HCT116 (cell line): ENCODE data around the gene TAX1BP1. TPM values are rescaled to one million over a fixed set of nuclear protein-coding genes. Genes with fewer than 3 reads are reported as not detected.

Experiments
- ATAC-seq: fragments of 200-7000 bp; cut with Tn5 transposase; 2 replicates; pipeline ENCODE4 v1.9.1; 2020; ENCODE audit warnings: mild to moderate bottlenecking, moderate library complexity
- BruUV-seq: library from RNA; stranded (reverse); fragments of 400-500 nt; replicated peaks from 2 replicates; lab custom pipeline; 2021; lab: Mats Ljungman, UMichigan
- CTCF ChIA-PET: fragments of 300-600 bp; sonication (Branson Sonifier 250); formaldehyde crosslinking; loops from one replicate; lab custom pipeline; 2021; ENCODE audit warnings: antibody characterized with exemption; lab: Charles Lee
- POLR2A ChIA-PET: fragments of 300-600, 350-600 bp; sonication (Branson Sonifier 250); formaldehyde crosslinking; loops from one replicate; lab custom pipeline; 2021; ENCODE audit warnings: antibody characterized with exemption; lab: Charles Lee
- RAD21 ChIA-PET, 2 experiments: fragments of 300-600 bp; sonication (Branson Sonifier 250); formaldehyde crosslinking; loops; one replicate each; lab custom pipeline; 2023; ENCODE audit warnings: low total read pairs in 2 of 2; ENCODE audit not compliant: uncharacterized antibody in 2 of 2, unreplicated experiment in 2 of 2, low non-redundant PET in 1 of 2; lab: Charles Lee
- DNase-seq: peaks from one replicate; pipeline ENCODE4 v3.0.0-alpha.2; 2010; ENCODE audit warnings: low read depth, low spot score
- H2AFZ ChIP-seq: fragments of 200-600 bp; shearing (Covaris generic), sonication (generic); 2 replicates; pipeline ENCODE4 v1.6.1; 2017; ENCODE audit warnings: low read depth, mixed run types, mixed read lengths, antibody characterized with exemption, low read length; ENCODE audit not compliant: poor library complexity, severe bottlenecking
- H3K27ac ChIP-seq: 2 replicates; pipeline ENCODE4 v1.5.1; 2012; ENCODE audit warnings: low read depth, low read length
- H3K27me3 ChIP-seq: fragments of 200-600 bp; sonication (generic); 2 replicates; pipeline ENCODE4 v1.6.1; 2016; ENCODE audit warnings: mixed run types, low read length, mixed read lengths; ENCODE audit not compliant: insufficient read depth
- H3K36me3 ChIP-seq, 2 experiments: fragments of 200-500 bp in 1 of 2; fragments of 200-600 bp in 1 of 2; sonication (Bioruptor generic) in 1 of 2; sonication (generic) in 1 of 2; 2 replicates each; pipeline versions ENCODE4 v1.5.1 to v1.6.1; 2014 to 2016; ENCODE audit warnings: low read length in 2 of 2, inconsistent platforms in 1 of 2, mixed read lengths in 1 of 2, mixed run types in 1 of 2; ENCODE audit not compliant: insufficient read depth in 2 of 2, control insufficient read depth in 1 of 2
- H3K4me1 ChIP-seq, 2 experiments: fragments of 200-600 bp in 1 of 2; sonication (generic) in 1 of 2; 2 replicates each; pipeline versions ENCODE4 v1.5.1 to v1.6.1; 2012 to 2017; ENCODE audit warnings: low read length in 2 of 2, inconsistent platforms in 1 of 2, mild to moderate bottlenecking in 1 of 2, mixed read lengths in 1 of 2, mixed run types in 1 of 2, moderate library complexity in 1 of 2; ENCODE audit not compliant: insufficient read depth in 2 of 2, control insufficient read depth in 1 of 2
- H3K4me2 ChIP-seq: fragments of 200-600 bp; sonication (generic); 2 replicates; pipeline ENCODE4 v1.6.1; 2017; ENCODE audit warnings: mixed run types, low read length, mixed read lengths
- H3K4me3 ChIP-seq, 2 experiments: fragments of 200-600 bp in 1 of 2; sonication (generic) in 1 of 2; replicated peaks in 1 of 2; 2 replicates each; pipeline ENCODE4 v1.5.1; 2011 to 2016; ENCODE audit warnings: low read length in 2 of 2, control low read depth in 1 of 2, low read depth in 1 of 2, mild to moderate bottlenecking in 1 of 2, mixed read lengths in 1 of 2, mixed run types in 1 of 2
- H3K79me2 ChIP-seq: fragments of 200-600 bp; sonication (generic); 2 replicates; pipeline ENCODE4 v1.6.1; 2017; ENCODE audit warnings: mild to moderate bottlenecking, mixed run types, low read length, moderate library complexity, mixed read lengths; ENCODE audit not compliant: insufficient read depth
- H3K9ac ChIP-seq: fragments of 200-600 bp; sonication (generic); 2 replicates; pipeline ENCODE4 v1.6.1; 2016; ENCODE audit warnings: low read length, mixed read lengths
- H3K9me2 ChIP-seq: fragments of 200-600 bp; sonication (generic), shearing (Covaris generic); 2 replicates; pipeline ENCODE4 v1.6.1; 2017; ENCODE audit warnings: mixed run types, mild to moderate bottlenecking, moderate library complexity; ENCODE audit not compliant: insufficient read depth
- H3K9me3 ChIP-seq, 2 experiments: fragments of 200-500 bp in 1 of 2; fragments of 200-600 bp in 1 of 2; sonication (Bioruptor generic) in 1 of 2; sonication (generic) in 1 of 2; 2 replicates each; pipeline ENCODE4 v1.6.1; 2014 to 2017; ENCODE audit warnings: low read length in 2 of 2, mixed read lengths in 2 of 2, inconsistent platforms in 1 of 2, low read depth in 1 of 2, mild to moderate bottlenecking in 1 of 2, mixed run types in 1 of 2, moderate library complexity in 1 of 2; ENCODE audit not compliant: control insufficient read depth in 1 of 2, insufficient read depth in 1 of 2
- H4K20me1 ChIP-seq: fragments of 200-600 bp; sonication (generic), shearing (Covaris generic); 2 replicates; pipeline ENCODE4 v1.6.1; 2017; ENCODE audit warnings: mixed run types, mild to moderate bottlenecking, moderate library complexity; ENCODE audit not compliant: insufficient read depth
- ATF3 ChIP-seq: IDR thresholded peaks from 2 replicates; pipeline ENCODE4 v1.6.1; 2012
- CBX3 ChIP-seq: IDR thresholded peaks from 2 replicates; pipeline ENCODE4 v1.6.1; 2012; ENCODE audit warnings: low read depth
- CEBPB ChIP-seq: IDR thresholded peaks from 2 replicates; pipeline ENCODE4 v1.6.1; 2012; ENCODE audit warnings: low read depth
- EGR1 ChIP-seq: IDR thresholded peaks from 2 replicates; pipeline ENCODE4 v1.6.1; 2012; ENCODE audit warnings: low read depth
- ELF1 ChIP-seq: IDR thresholded peaks from 2 replicates; pipeline ENCODE4 v1.6.1; 2012; ENCODE audit warnings: low read depth, borderline replicate concordance
- EZH2phosphoT487 ChIP-seq: fragments of 200-600 bp; IDR thresholded peaks from 2 replicates; pipeline ENCODE4 v1.6.1; 2018; ENCODE audit warnings: antibody characterized with exemption, borderline replicate concordance
- JUND ChIP-seq: IDR thresholded peaks from 2 replicates; pipeline ENCODE4 v1.6.1; 2012
- POLR2AphosphoS5 ChIP-seq: IDR thresholded peaks from 2 replicates; pipeline ENCODE4 v1.6.1; 2011; ENCODE audit warnings: mild to moderate bottlenecking, low read depth, low read length, moderate library complexity
- RAD21 ChIP-seq: IDR thresholded peaks from 2 replicates; pipeline ENCODE4 v1.6.1; 2012; ENCODE audit warnings: low read depth, mild to moderate bottlenecking
- REST ChIP-seq: IDR thresholded peaks from 2 replicates; pipeline ENCODE4 v1.6.1; 2012; ENCODE audit warnings: low read depth
- SP1 ChIP-seq: IDR thresholded peaks from 2 replicates; pipeline ENCODE4 v1.6.1; 2012; ENCODE audit warnings: low read depth
- SRF ChIP-seq: IDR thresholded peaks from 2 replicates; pipeline ENCODE4 v1.6.1; 2012; ENCODE audit warnings: low read depth
- TCF7L2 ChIP-seq: IDR thresholded peaks from 2 replicates; pipeline ENCODE4 v1.7.0; 2011; ENCODE audit warnings: borderline replicate concordance, inconsistent platforms; ENCODE audit not compliant: insufficient read depth, insufficient read length; ENCODE audit errors: extremely low read depth
- YY1 ChIP-seq: IDR thresholded peaks from 2 replicates; pipeline ENCODE4 v1.6.1; 2011; ENCODE audit warnings: low read length, low read depth, moderate library complexity, mild to moderate bottlenecking; ENCODE audit not compliant: insufficient replicate concordance; ENCODE audit errors: extremely low read depth
- ZBTB33 ChIP-seq: IDR thresholded peaks from 2 replicates; pipeline ENCODE4 v1.6.1; 2011; ENCODE audit warnings: mild to moderate bottlenecking, low read length, moderate library complexity; ENCODE audit not compliant: insufficient replicate concordance; ENCODE audit errors: extremely low read depth
- ZFX ChIP-seq: fragments of 450-650 bp; IDR thresholded peaks from 2 replicates; pipeline ENCODE4 v1.6.1; 2017
- ZNF274 ChIP-seq: fragments of 200-500 bp; sonication (Bioruptor generic); IDR thresholded peaks from 2 replicates; pipeline ENCODE4 v1.6.1; 2014; ENCODE audit warnings: mild to moderate bottlenecking, low read depth, low read length, inconsistent platforms
- intact Hi-C: fragments of 100-400 bp; cut with micrococcal nuclease; formaldehyde crosslinking; loops from 2 replicates; pipeline ENCODE4 v1.10.0; 2022
- total RNA-seq: library from RNA; stranded (reverse); gene quantifications from one replicate; pipeline ENCODE4 v1.2.1, GENCODE V29; 2021; ENCODE audit not compliant: unreplicated experiment
- TF ChIP-seq, protein P1 (sequence below), 3 experiments: fragments of 200-600 bp in 1 of 3; sonication (generic) in 1 of 3; IDR thresholded peaks in 2 of 3; conservative IDR thresholded peaks in 1 of 3; 2 replicates each; pipeline ENCODE4 v1.5.1; 2012 to 2017; ENCODE audit warnings: low read depth in 2 of 3, low read length in 2 of 3, antibody characterized with exemption in 1 of 3, borderline replicate concordance in 1 of 3, control low read depth in 1 of 3, mild to moderate bottlenecking in 1 of 3, mixed read lengths in 1 of 3, mixed run types in 1 of 3, moderate library complexity in 1 of 3; ENCODE audit not compliant: insufficient read depth in 1 of 3

The TAX1BP1 gene
- total RNA-seq, 1 experiment from 2014 or later: 68.1 TPM

DNA sequence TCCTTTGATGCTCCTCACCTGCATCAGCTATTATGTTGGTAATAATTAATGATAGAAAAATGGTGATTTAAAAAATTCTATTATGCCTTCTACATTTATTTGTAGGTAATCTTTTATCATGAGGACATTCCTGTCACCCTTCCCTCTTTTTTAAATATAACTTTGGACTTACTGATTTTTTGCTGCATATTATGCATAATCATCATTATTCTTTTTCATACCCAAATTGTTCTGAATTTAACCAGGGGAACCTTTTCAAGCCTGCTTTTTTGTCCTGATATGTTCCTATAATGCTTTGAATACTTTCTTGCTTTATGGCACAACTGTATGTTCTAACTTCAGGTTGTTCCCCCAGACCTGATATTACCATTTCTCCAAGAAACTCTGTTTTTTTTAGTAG is 48.5 kb downstream of the TAX1BP1 start:
- DNase-seq: no peak
- Histone ChIP-seq H3K27ac (no peak overlapping the region), H3K27me3 (no peaks in the 10 kb centered on the region), H3K36me3 (peaks cover 1 to 9% of the 10 kb centered on the region in 2 experiments; a peak in 3 of 4 replicates), H3K9me3 (no peaks in the 10 kb centered on the region), H3K4me2 (no peak overlapping the region), H2AFZ (no peak overlapping the region), H4K20me1 (no peaks in the 10 kb centered on the region), H3K9me2 (no peaks in the 10 kb centered on the region), H3K4me1 (peaks cover 4 to 10% of the 10 kb centered on the region in 2 experiments; a peak in 3 of 4 replicates), H3K9ac (no peak overlapping the region), H3K4me3 (no peak overlapping the region), H3K79me2 (0 out of 2 replicates have a peak, but pooled peaks cover 5% of the 10 kb centered on the region)
- ATAC-seq: no peak
- BruUV-seq: no TSS peak
- CTCF ChIA-PET: no interaction called here
- intact Hi-C loops: loop anchor here (5.0 kb wide), 1 partner anchor 234 kb away; no protein-coding TSS in a partner anchor
- TF ChIP-seq ZFX (no peak), SRF (no peak), ZBTB33 (no peak), TCF7L2 (no peak), ELF1 (no peak), CBX3 (no peak), SP1 (no peak), ATF3 (no peak), EZH2phosphoT487 (no peak), YY1 (no peak), REST (no peak), CEBPB (no peak), RAD21 (no peak), JUND (no peak), ZNF274 (no peak), POLR2AphosphoS5 (no peak), EGR1 (no peak)
- TF ChIP-seq, protein P1, sequence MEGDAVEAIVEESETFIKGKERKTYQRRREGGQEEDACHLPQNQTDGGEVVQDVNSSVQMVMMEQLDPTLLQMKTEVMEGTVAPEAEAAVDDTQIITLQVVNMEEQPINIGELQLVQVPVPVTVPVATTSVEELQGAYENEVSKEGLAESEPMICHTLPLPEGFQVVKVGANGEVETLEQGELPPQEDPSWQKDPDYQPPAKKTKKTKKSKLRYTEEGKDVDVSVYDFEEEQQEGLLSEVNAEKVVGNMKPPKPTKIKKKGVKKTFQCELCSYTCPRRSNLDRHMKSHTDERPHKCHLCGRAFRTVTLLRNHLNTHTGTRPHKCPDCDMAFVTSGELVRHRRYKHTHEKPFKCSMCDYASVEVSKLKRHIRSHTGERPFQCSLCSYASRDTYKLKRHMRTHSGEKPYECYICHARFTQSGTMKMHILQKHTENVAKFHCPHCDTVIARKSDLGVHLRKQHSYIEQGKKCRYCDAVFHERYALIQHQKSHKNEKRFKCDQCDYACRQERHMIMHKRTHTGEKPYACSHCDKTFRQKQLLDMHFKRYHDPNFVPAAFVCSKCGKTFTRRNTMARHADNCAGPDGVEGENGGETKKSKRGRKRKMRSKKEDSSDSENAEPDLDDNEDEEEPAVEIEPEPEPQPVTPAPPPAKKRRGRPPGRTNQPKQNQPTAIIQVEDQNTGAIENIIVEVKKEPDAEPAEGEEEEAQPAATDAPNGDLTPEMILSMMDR (IDR thresholded peaks at IDR 0.05 in 2 of 3, conservative IDR thresholded peaks at IDR 0.05 in 1 of 3; ENCODE audit: borderline replicate concordance in 1 of 3, insufficient read depth in 1 of 3, low read depth in 2 of 3, low read length in 2 of 3): no peak
- POLR2A ChIA-PET: no interaction called here
- RAD21 ChIA-PET: no interaction called here
